Measurements from ENCODE around the gene SMARCC2.

SMARCC2 gene

DNA sequence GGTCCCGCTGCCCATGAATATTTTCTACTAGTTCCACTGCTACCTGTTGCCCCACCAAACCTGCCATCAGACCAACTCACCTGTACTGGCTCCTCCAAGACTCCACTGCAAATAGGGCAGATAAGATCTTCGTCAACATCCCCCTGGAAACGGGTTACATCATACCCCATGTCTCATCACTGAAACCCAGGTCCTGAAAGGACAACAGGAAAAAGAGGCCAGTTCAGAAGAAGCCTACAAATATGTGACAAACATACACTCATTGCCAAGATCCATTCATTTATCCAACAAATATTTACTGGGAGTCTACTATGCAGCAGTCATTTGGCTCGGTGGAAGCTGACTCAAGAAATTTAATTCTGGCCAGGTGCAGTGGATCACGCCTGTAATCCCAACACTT, 24.6 kb upstream of the SMARCC2 start:
- Histone ChIP-seq H3K36me3 (ENCODE audit: control insufficient read depth in 1 of 2, insufficient read depth in 2 of 2, low read length in 2 of 2) (peaks cover 30 to 56% of the 10 kb centered on the region in 2 donors), H3K4me1 (ENCODE audit: control insufficient read depth in 1 of 2, insufficient read depth in 2 of 2, low read length in 2 of 2) (peaks cover 0 to 6% of the 10 kb centered on the region in 2 donors)

GRCh38 chr12:56212361-56212760, 23.1 kb upstream of the SMARCC2 start:
- H3K4me1 ChIP-seq (ENCODE audit: control insufficient read depth in 1 of 2, insufficient read depth in 2 of 2, low read length in 2 of 2): peaks cover 0 to 6% of the 10 kb centered on the region in 2 donors
- H3K4me3 ChIP-seq (ENCODE audit: low read depth in 1 of 2, low read length in 2 of 2): no peak overlapping the region
- H3K9ac ChIP-seq (ENCODE audit: low read depth in 1 of 2, low read length in 2 of 2): no peak overlapping the region
- H3K36me3 ChIP-seq (ENCODE audit: control insufficient read depth in 1 of 2, insufficient read depth in 2 of 2, low read length in 2 of 2): peaks cover 39 to 66% of the 10 kb centered on the region in 2 donors
- no peaks in the 10 kb centered on the region for H3K9me3 ChIP-seq (ENCODE audit: control insufficient read depth in 1 of 2, low read length in 2 of 2)
- H3K27me3 ChIP-seq (ENCODE audit: control insufficient read depth in 1 of 2, insufficient read depth in 2 of 2, low read length in 2 of 2): no peaks in the 10 kb centered on the region
- no peak overlapping the region for H3K27ac ChIP-seq (ENCODE audit: low read depth, low read length)

More for the DNA sequence above, 24.6 kb upstream of the SMARCC2 start:
- no peaks in the 10 kb centered on the region for H3K27me3 ChIP-seq (ENCODE audit: control insufficient read depth in 1 of 2, insufficient read depth in 2 of 2, low read length in 2 of 2)
- no peak overlapping the region for H3K4me3 ChIP-seq (ENCODE audit: low read depth in 1 of 2, low read length in 2 of 2)
- H3K27ac ChIP-seq (ENCODE audit: low read depth, low read length): no peak overlapping the region
- H3K9ac ChIP-seq (ENCODE audit: low read depth in 1 of 2, low read length in 2 of 2): no peak overlapping the region
- no peaks in the 10 kb centered on the region for H3K9me3 ChIP-seq (ENCODE audit: control insufficient read depth in 1 of 2, low read length in 2 of 2)

DNA sequence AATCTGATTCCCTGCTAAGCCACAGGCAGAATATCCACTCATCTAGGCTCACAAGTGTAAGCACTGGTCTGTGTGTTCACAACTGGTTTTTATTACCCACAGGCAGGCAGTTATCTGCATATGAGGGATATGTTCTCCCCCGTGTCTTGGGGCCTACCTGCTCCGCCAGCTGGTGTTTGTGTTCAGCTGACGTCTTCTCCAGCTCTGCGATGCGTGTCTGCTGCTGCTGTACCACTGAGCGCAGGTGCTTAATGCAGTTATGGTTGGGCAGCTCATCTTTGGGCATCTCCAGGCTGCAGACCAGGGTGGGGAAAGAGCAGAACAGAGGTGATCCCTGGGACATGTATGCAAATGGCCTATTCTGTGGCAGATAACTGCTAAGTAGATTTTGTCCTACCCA, 18.7 kb upstream of the SMARCC2 start:
- peaks cover 37 to 57% of the 10 kb centered on the region in 2 donors for H3K36me3 ChIP-seq (ENCODE audit: control insufficient read depth in 1 of 2, insufficient read depth in 2 of 2, low read length in 2 of 2)

DNA sequence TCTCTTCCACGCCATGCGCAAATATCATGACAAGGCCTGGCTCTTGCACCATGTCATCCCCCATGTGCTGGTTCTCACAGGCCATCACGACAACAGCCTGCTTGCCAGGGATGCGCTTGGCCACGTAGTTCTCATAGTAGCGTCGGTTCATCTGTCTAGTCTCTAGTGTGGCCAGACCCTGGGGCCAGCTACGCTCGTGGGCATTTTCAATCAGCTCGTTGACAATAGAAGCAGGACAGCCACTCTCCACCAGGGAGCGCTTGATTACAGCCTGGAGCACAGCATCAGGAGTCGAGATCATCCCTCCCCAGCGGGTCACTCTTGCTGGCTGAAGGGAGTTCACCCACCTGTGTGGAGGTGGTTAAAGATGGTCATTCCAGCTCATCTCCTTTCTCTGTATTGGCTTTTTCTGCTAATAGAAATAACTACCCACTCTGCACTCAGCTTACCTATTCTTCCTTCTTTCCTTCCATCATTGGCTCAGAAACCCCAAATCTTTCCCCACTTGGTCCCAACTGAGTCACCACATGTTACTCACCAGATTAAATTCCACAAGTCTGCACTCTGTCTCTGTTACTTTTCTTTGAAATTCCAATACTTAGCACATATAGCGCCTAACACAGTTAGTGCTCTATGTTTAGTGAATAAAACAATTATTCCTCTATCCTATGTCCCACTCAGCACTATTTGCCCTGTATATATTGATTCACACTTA, 17.3 kb upstream of the SMARCC2 start:
- Histone ChIP-seq H3K4me3 (ENCODE audit: low read depth in 1 of 2, low read length in 2 of 2) (no peak overlapping the region), H3K27ac (ENCODE audit: low read depth, low read length) (no peak overlapping the region), H3K36me3 (ENCODE audit: control insufficient read depth in 1 of 2, insufficient read depth in 2 of 2, low read length in 2 of 2) (peaks cover 30 to 46% of the 10 kb centered on the region in 2 donors), H3K27me3 (ENCODE audit: control insufficient read depth in 1 of 2, insufficient read depth in 2 of 2, low read length in 2 of 2) (no peaks in the 10 kb centered on the region), H3K9me3 (ENCODE audit: control insufficient read depth in 1 of 2, low read length in 2 of 2) (no peaks in the 10 kb centered on the region), H3K4me1 (ENCODE audit: control insufficient read depth in 1 of 2, insufficient read depth in 2 of 2, low read length in 2 of 2) (peaks cover 7 to 9% of the 10 kb centered on the region in 2 donors), H3K9ac (ENCODE audit: low read depth in 1 of 2, low read length in 2 of 2) (no peak overlapping the region)

More for the DNA sequence above, 18.7 kb upstream of the SMARCC2 start:
- H3K27me3 ChIP-seq (ENCODE audit: control insufficient read depth in 1 of 2, insufficient read depth in 2 of 2, low read length in 2 of 2): no peaks in the 10 kb centered on the region
- H3K9me3 ChIP-seq (ENCODE audit: control insufficient read depth in 1 of 2, low read length in 2 of 2): no peaks in the 10 kb centered on the region
- peaks cover 0 to 6% of the 10 kb centered on the region in 2 donors for H3K4me1 ChIP-seq (ENCODE audit: control insufficient read depth in 1 of 2, insufficient read depth in 2 of 2, low read length in 2 of 2)
- no peak overlapping the region for H3K4me3 ChIP-seq (ENCODE audit: low read depth in 1 of 2, low read length in 2 of 2)
- no peak overlapping the region for H3K9ac ChIP-seq (ENCODE audit: low read depth in 1 of 2, low read length in 2 of 2)
- no peak overlapping the region for H3K27ac ChIP-seq (ENCODE audit: low read depth, low read length)

DNA sequence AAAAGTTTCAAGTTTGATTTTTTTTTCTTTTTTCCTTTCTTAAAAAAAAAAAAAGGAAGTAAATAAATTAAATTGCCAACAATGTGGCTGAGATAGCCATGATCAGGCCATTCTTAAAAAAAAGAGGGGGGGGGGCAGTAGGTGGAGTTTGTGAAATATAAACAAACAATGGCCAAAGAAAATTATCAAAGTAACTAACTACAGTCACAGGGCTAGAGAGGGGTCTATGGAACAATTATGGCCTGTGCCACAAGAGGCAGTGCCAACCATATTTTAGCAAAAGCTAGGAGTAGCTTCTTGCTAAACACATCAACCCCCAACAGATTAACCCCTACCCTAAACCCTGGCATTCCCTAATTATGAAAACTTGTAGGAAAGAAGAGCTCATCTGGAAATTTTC, 16.2 kb upstream of the SMARCC2 start:
- peaks cover 29 to 40% of the 10 kb centered on the region in 2 donors for H3K36me3 ChIP-seq (ENCODE audit: control insufficient read depth in 1 of 2, insufficient read depth in 2 of 2, low read length in 2 of 2)
- H3K27ac ChIP-seq (ENCODE audit: low read depth, low read length): no peak overlapping the region
- no peaks in the 10 kb centered on the region for H3K27me3 ChIP-seq (ENCODE audit: control insufficient read depth in 1 of 2, insufficient read depth in 2 of 2, low read length in 2 of 2)
- no peak overlapping the region for H3K9ac ChIP-seq (ENCODE audit: low read depth in 1 of 2, low read length in 2 of 2)
- peaks cover 7 to 9% of the 10 kb centered on the region in 2 donors for H3K4me1 ChIP-seq (ENCODE audit: control insufficient read depth in 1 of 2, insufficient read depth in 2 of 2, low read length in 2 of 2)
- H3K4me3 ChIP-seq (ENCODE audit: low read depth in 1 of 2, low read length in 2 of 2): no peak overlapping the region
- no peaks in the 10 kb centered on the region for H3K9me3 ChIP-seq (ENCODE audit: control insufficient read depth in 1 of 2, low read length in 2 of 2)

GRCh38 chr12:56204275-56204674, 15.0 kb upstream of the SMARCC2 start:
- Histone ChIP-seq H3K27ac (ENCODE audit: low read depth, low read length) (no peak overlapping the region), H3K4me1 (ENCODE audit: control insufficient read depth in 1 of 2, insufficient read depth in 2 of 2, low read length in 2 of 2) (peaks cover 7 to 9% of the 10 kb centered on the region in 2 donors), H3K36me3 (ENCODE audit: control insufficient read depth in 1 of 2, insufficient read depth in 2 of 2, low read length in 2 of 2) (peaks cover 21 to 33% of the 10 kb centered on the region in 2 donors), H3K9me3 (ENCODE audit: control insufficient read depth in 1 of 2, low read length in 2 of 2) (no peaks in the 10 kb centered on the region), H3K27me3 (ENCODE audit: control insufficient read depth in 1 of 2, insufficient read depth in 2 of 2, low read length in 2 of 2) (no peaks in the 10 kb centered on the region), H3K4me3 (ENCODE audit: low read depth in 1 of 2, low read length in 2 of 2) (no peak overlapping the region), H3K9ac (ENCODE audit: low read depth in 1 of 2, low read length in 2 of 2) (no peak overlapping the region)

- Histone ChIP-seq H3K9ac (ENCODE audit: low read depth in 1 of 2, low read length in 2 of 2) (no peak overlapping the region), H3K4me3 (ENCODE audit: low read depth in 1 of 2, low read length in 2 of 2) (no peak overlapping the region), H3K9me3 (ENCODE audit: control insufficient read depth in 1 of 2, low read length in 2 of 2) (no peaks in the 10 kb centered on the region), H3K27me3 (ENCODE audit: control insufficient read depth in 1 of 2, insufficient read depth in 2 of 2, low read length in 2 of 2) (no peaks in the 10 kb centered on the region), H3K4me1 (ENCODE audit: control insufficient read depth in 1 of 2, insufficient read depth in 2 of 2, low read length in 2 of 2) (peaks cover 7 to 9% of the 10 kb centered on the region in 2 donors), H3K36me3 (ENCODE audit: control insufficient read depth in 1 of 2, insufficient read depth in 2 of 2, low read length in 2 of 2) (peaks cover 17 to 28% of the 10 kb centered on the region in 2 donors), H3K27ac (ENCODE audit: low read depth, low read length) (no peak overlapping the region)
Observed at GRCh38 chr12:56202838-56203237, 13.6 kb upstream of the SMARCC2 start.

- H3K9me3 ChIP-seq (ENCODE audit: control insufficient read depth in 1 of 2, low read length in 2 of 2): no peaks in the 10 kb centered on the region
- no peak overlapping the region for H3K27ac ChIP-seq (ENCODE audit: low read depth, low read length)
- H3K9ac ChIP-seq (ENCODE audit: low read depth in 1 of 2, low read length in 2 of 2): no peak overlapping the region
- peaks cover 7 to 9% of the 10 kb centered on the region in 2 donors for H3K4me1 ChIP-seq (ENCODE audit: control insufficient read depth in 1 of 2, insufficient read depth in 2 of 2, low read length in 2 of 2)
- H3K36me3 ChIP-seq (ENCODE audit: control insufficient read depth in 1 of 2, insufficient read depth in 2 of 2, low read length in 2 of 2): peaks cover 13 to 24% of the 10 kb centered on the region in 2 donors
- H3K4me3 ChIP-seq (ENCODE audit: low read depth in 1 of 2, low read length in 2 of 2): no peak overlapping the region
- H3K27me3 ChIP-seq (ENCODE audit: control insufficient read depth in 1 of 2, insufficient read depth in 2 of 2, low read length in 2 of 2): no peaks in the 10 kb centered on the region
Observed at GRCh38 chr12:56202366-56202765, 13.1 kb upstream of the SMARCC2 start.

GRCh38 chr12:56198836-56199235, 9.6 kb upstream of the SMARCC2 start:
- Histone ChIP-seq H3K36me3 (ENCODE audit: control insufficient read depth in 1 of 2, insufficient read depth in 2 of 2, low read length in 2 of 2) (no peaks in the 10 kb centered on the region), H3K4me3 (ENCODE audit: low read depth in 1 of 2, low read length in 2 of 2) (no peak overlapping the region), H3K9ac (ENCODE audit: low read depth in 1 of 2, low read length in 2 of 2) (no peak overlapping the region), H3K9me3 (ENCODE audit: control insufficient read depth in 1 of 2, low read length in 2 of 2) (no peaks in the 10 kb centered on the region), H3K4me1 (ENCODE audit: control insufficient read depth in 1 of 2, insufficient read depth in 2 of 2, low read length in 2 of 2) (peaks cover 7 to 9% of the 10 kb centered on the region in 2 donors), H3K27me3 (ENCODE audit: control insufficient read depth in 1 of 2, insufficient read depth in 2 of 2, low read length in 2 of 2) (no peaks in the 10 kb centered on the region), H3K27ac (ENCODE audit: low read depth, low read length) (no peak overlapping the region)

- Histone ChIP-seq H3K27ac (ENCODE audit: low read depth, low read length) (no peak overlapping the region), H3K4me1 (ENCODE audit: control insufficient read depth in 1 of 2, insufficient read depth in 2 of 2, low read length in 2 of 2) (peaks cover 7 to 9% of the 10 kb centered on the region in 2 donors), H3K4me3 (ENCODE audit: low read depth in 1 of 2, low read length in 2 of 2) (no peak overlapping the region), H3K9ac (ENCODE audit: low read depth in 1 of 2, low read length in 2 of 2) (no peak overlapping the region), H3K36me3 (ENCODE audit: control insufficient read depth in 1 of 2, insufficient read depth in 2 of 2, low read length in 2 of 2) (no peaks in the 10 kb centered on the region), H3K27me3 (ENCODE audit: control insufficient read depth in 1 of 2, insufficient read depth in 2 of 2, low read length in 2 of 2) (no peaks in the 10 kb centered on the region), H3K9me3 (ENCODE audit: control insufficient read depth in 1 of 2, low read length in 2 of 2) (no peaks in the 10 kb centered on the region)
Observed at GRCh38 chr12:56197921-56198635, 8.8 kb upstream of the SMARCC2 start.

Measured in duodenal mucosa (tissue), 2 donors.